DOHH2 (cell line): ENCODE results near the gene CTSZ.

Source experiments
- EZH2phosphoT487 ChIP-seq: fragments of 200-600 bp; sonication (generic); IDR thresholded peaks from 2 replicates; pipeline ENCODE4 v1.6.1; 2017; ENCODE audit warnings: borderline replicate concordance, mild to moderate bottlenecking, antibody characterized with exemption, low read length, moderate library complexity, mixed read lengths
- TF ChIP-seq, protein P1 (sequence below): fragments of 200-600 bp; sonication (generic); IDR thresholded peaks from one replicate; pipeline ENCODE4 v1.5.1; 2014; ENCODE audit warnings: antibody characterized with exemption, mild to moderate bottlenecking, low read depth, low read length; ENCODE audit not compliant: poor library complexity, severe bottlenecking

DNA sequence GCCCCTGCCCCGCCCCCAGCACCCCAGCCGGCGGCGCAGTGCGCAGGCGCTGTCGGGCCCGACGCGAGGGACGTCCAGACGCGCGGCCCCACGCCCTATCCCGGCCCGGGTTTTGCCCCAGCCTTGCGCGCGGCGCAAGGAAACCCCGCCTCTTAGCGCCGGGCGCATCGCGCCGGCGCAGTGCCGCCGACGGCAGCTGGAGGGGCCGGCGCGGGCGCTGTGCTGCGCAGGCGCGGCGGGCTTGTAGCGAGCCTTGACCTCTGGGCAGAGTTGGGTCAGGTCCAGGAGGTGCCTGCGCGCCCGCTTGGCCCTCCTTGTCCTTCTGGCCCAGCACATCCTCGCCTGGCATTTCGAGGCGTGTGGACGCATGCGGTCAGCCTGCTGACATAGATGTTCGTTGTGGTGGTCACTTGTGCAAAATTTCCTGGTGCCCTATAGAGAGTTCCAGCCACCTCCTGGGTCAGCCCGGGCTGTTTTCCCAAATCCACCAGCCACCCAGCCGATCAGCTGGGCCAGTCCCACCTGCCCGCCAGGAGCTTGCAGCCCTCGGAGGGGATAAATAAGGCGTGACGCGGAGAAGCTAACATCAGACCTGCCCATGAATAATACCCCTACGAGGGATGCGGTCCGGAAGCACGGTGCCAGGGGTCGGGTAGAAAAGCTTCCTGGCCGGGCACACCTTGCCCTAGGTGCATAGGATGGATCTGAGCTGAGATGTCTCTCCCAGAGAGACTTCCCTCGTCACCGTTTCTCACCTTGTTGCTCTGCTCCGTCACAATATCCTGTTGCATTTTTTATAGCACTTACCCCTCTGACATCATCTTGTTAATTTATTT lies 36.0 kb upstream of the CTSZ start:
- TF ChIP-seq, protein P1, sequence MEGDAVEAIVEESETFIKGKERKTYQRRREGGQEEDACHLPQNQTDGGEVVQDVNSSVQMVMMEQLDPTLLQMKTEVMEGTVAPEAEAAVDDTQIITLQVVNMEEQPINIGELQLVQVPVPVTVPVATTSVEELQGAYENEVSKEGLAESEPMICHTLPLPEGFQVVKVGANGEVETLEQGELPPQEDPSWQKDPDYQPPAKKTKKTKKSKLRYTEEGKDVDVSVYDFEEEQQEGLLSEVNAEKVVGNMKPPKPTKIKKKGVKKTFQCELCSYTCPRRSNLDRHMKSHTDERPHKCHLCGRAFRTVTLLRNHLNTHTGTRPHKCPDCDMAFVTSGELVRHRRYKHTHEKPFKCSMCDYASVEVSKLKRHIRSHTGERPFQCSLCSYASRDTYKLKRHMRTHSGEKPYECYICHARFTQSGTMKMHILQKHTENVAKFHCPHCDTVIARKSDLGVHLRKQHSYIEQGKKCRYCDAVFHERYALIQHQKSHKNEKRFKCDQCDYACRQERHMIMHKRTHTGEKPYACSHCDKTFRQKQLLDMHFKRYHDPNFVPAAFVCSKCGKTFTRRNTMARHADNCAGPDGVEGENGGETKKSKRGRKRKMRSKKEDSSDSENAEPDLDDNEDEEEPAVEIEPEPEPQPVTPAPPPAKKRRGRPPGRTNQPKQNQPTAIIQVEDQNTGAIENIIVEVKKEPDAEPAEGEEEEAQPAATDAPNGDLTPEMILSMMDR: no peak
- TF ChIP-seq EZH2phosphoT487: no peak
